ENCODE data around the gene HOMER2. TPM values are rescaled to one million over a fixed set of nuclear protein-coding genes. Genes with fewer than 3 reads are reported as not detected.

HOMER2 gene
- total and polyA plus RNA-seq, 8 donors, result 2.9 to 144 (median 70.7) TPM

DNA sequence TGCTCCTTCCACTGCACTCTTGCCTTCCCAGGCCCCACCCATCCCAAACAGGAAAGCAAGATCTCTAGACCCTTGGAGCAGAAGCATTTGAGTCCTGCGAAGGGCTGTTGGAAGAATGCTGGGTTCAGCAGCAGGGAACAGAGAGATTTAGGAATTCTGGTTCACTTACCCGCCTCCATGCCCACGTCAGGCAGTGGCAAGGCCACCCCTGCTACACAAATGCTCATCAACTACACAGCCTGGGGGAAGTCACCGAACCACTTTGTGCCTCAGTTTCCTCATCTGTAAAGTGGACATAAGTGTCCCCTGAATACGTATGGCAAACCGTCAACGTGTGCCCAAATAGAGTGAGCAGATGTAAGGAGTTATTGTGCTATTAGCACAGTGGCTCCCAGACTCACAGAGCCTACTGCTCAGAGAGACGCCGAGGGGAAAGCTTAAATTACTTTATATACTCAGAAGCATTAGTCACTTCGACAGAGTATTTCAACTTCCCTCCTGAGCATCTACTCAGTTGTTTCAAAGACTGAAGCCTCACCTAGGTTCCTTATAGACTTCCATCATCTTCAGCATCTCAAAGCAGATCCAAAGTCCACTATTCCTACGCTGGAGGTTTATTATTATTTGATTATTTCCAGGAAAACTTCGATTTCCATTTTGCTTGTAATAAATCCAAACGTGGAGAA, 905 bp downstream of the HOMER2 start:
- DNase-seq, result peak in 1 of 2 donors; percentile 20
- WGBS, 5 donors, result 19 to 34% (median 30%) methylated on average over 13 of the region's 13 CpGs
- TF ChIP-seq EP300 (IDR thresholded peaks at IDR 0.05) (no peak), POLR2AphosphoS5 (IDR thresholded peaks at IDR 0.05) (no peak), POLR2A (IDR thresholded peaks at IDR 0.05) (no peak)
- TF ChIP-seq, protein P1, sequence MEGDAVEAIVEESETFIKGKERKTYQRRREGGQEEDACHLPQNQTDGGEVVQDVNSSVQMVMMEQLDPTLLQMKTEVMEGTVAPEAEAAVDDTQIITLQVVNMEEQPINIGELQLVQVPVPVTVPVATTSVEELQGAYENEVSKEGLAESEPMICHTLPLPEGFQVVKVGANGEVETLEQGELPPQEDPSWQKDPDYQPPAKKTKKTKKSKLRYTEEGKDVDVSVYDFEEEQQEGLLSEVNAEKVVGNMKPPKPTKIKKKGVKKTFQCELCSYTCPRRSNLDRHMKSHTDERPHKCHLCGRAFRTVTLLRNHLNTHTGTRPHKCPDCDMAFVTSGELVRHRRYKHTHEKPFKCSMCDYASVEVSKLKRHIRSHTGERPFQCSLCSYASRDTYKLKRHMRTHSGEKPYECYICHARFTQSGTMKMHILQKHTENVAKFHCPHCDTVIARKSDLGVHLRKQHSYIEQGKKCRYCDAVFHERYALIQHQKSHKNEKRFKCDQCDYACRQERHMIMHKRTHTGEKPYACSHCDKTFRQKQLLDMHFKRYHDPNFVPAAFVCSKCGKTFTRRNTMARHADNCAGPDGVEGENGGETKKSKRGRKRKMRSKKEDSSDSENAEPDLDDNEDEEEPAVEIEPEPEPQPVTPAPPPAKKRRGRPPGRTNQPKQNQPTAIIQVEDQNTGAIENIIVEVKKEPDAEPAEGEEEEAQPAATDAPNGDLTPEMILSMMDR (IDR thresholded peaks at IDR 0.05), result no peak
- H3K9me3 ChIP-seq, result no peaks in the 10 kb centered on the region
- peak overlapping the region; percentile 86 to 97 (median 88) for H3K27ac ChIP-seq
- intact Hi-C loops (cut with DNase I; ENCODE audit: low total_unique reads), result no loop called here
- peaks cover 0 to 20% (median 2%) of the 10 kb centered on the region in 3 donors for H3K27me3 ChIP-seq
- H3K36me3 ChIP-seq, result no peaks in the 10 kb centered on the region
- H3K4me3 ChIP-seq, result peak overlapping the region; percentile 68 to 73 (median 71)
- H3K4me1 ChIP-seq, result peaks cover 0 to 34% (median 9%) of the 10 kb centered on the region in 4 donors

DNA sequence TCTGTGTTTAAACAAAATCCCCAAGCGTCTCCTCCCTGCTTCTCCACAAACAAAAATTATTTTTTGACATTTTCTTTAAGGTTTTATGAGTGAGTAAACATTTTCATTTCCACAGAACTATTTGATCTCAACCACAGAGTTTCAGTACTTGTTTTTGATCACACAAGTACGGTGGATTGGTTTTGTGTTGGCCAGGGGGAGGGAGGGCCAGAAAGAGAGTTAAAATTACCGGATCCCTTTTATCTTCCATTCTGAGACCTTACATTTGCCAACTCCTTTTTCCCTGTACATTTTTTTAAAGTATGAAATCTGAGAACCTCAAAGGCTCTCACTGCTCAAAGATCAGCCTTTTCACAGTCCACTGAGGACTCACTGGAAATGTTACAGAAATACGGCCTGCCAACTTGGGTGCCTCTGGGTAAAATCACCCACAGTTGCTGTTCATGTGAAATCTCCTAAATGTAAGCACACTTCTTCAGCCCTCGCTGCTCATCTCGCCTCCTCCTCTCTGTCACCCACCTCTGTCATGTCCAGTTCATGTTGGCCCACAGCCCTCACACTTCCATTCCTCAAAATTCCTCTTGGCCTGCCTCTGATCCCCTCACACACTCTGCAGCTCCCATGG, 1.7 kb downstream of the HOMER2 start:
- Histone ChIP-seq H3K27me3 (peaks cover 0 to 20% (median 2%) of the 10 kb centered on the region in 3 donors), H3K9me3 (no peaks in the 10 kb centered on the region), H3K36me3 (no peaks in the 10 kb centered on the region), H3K27ac (peak overlapping the region; percentile 59 to 90 (median 87)), H3K4me1 (peaks cover 0 to 34% (median 9%) of the 10 kb centered on the region in 4 donors), H3K4me3 (peak overlapping the region; percentile 68 to 73 (median 71))
- 24 to 41% (median 33%) methylated on average over 6 of the region's 6 CpGs for WGBS, 5 donors
- peak in 1 of 2 donors; percentile 7 for DNase-seq
- intact Hi-C loops (cut with DNase I; ENCODE audit: low total_unique reads), result no loop called here
- TF ChIP-seq EP300 (IDR thresholded peaks at IDR 0.05), result no peak
- no peak for TF ChIP-seq POLR2AphosphoS5 (IDR thresholded peaks at IDR 0.05)
- no peak for TF ChIP-seq POLR2A (IDR thresholded peaks at IDR 0.05)
- TF ChIP-seq, protein P1 (IDR thresholded peaks at IDR 0.05), result no peak

DNA sequence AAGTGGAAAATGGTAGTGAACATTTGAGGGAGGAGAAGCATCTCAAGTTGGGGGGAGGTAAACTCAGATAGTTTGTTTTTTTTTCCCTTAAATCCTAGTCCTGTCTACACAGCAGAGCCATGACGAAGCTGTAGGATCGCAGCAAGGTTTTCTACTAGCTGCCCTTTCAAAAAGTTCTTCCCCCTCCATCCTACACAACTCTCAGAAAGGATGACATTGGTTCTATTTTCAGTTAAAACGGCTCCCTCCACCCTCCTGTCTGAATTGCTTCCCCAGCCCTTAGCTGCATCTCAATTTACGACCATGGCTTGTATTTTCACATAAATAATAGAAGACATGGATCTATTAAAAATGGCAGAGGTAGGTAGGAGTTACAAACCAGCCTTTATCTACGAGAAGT, 2.2 kb downstream of the HOMER2 start:
- Histone ChIP-seq H3K27ac (peak overlapping the region in 4 of 5 donors; percentile 4 to 90 (median 46)), H3K4me3 (peak overlapping the region in 3 of 4 donors; percentile 68 to 71 (median 71)), H3K4me1 (peaks cover 0 to 34% (median 9%) of the 10 kb centered on the region in 4 donors), H3K36me3 (no peaks in the 10 kb centered on the region), H3K27me3 (peaks cover 0 to 20% (median 2%) of the 10 kb centered on the region in 3 donors), H3K9me3 (no peaks in the 10 kb centered on the region)
- DNase-seq, result no peak
- 49 to 73% (median 62%) methylated on average over 5 of the region's 5 CpGs for WGBS, 5 donors
- intact Hi-C loops (cut with DNase I; ENCODE audit: low total_unique reads), result no loop called here
- TF ChIP-seq EP300 (IDR thresholded peaks at IDR 0.05), result no peak
- no peak for TF ChIP-seq POLR2A (IDR thresholded peaks at IDR 0.05)
- TF ChIP-seq, protein P1 (IDR thresholded peaks at IDR 0.05), result no peak
- no peak for TF ChIP-seq POLR2AphosphoS5 (IDR thresholded peaks at IDR 0.05)

DNA sequence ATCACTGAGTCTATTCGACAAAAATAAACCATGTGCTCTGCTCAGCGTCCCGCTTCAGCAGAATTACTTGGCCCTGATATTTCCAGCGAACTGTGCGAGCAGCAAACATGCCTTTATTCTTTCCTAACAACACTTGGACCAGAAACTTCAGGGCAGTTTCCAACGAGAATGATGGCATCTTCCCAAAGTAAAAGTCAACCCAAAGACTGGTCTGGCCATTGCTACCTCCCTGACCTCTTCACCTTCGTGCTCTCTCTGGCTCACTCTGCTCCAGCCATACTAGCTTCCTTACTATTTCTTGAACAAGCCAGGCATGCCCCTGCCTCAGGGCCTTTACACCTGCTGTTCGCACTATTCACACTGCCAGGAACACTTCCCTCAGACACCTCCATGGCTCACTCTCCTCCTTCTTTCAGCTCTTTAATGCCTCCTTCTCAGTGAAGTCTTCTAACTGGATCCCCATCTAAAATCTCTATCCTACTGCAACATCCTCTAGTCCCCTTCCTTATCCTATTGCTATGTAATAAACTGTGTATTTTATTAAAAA, 6.3 kb downstream of the HOMER2 start:
- H3K4me1 ChIP-seq, result peaks cover 8 to 28% (median 25%) of the 10 kb centered on the region in 4 donors
- DNase-seq, result no peak
- WGBS, 5 donors, result 77 to 87% (median 83%) methylated on average over 8 of the region's 8 CpGs
- TF ChIP-seq EP300 (IDR thresholded peaks at IDR 0.05) (no peak), POLR2AphosphoS5 (IDR thresholded peaks at IDR 0.05) (no peak)
- TF ChIP-seq, protein P1 (IDR thresholded peaks at IDR 0.05), result no peak
- H3K4me3 ChIP-seq, result no peak overlapping the region
- intact Hi-C loops (cut with DNase I; ENCODE audit: low total_unique reads), result no loop called here
- H3K36me3 ChIP-seq, result no peaks in the 10 kb centered on the region
- no peak overlapping the region for H3K27ac ChIP-seq
- peaks cover 0 to 1% (median 0%) of the 10 kb centered on the region in 3 donors for H3K27me3 ChIP-seq
- no peaks in the 10 kb centered on the region for H3K9me3 ChIP-seq

All from stomach (tissue), 9 donors.